Measurements from ENCODE around the gene GPN3. TPM values are rescaled to one million over a fixed set of nuclear protein-coding genes. Genes with fewer than 3 reads are reported as not detected.

The GPN3 gene
- polyA plus RNA-seq, 2 of the 4 experiments (the other 2 are of a cell fraction) = 39.2 to 63.8 TPM

GRCh38 chr12:110508071-110508586 is 40.1 kb upstream of the GPN3 start:
- Histone ChIP-seq H3K4me1 (no peaks in the 10 kb centered on the region), H3K4me3 (no peak overlapping the region), H3K9me3 (no peaks in the 10 kb centered on the region), H3K4me2 (no peak overlapping the region), H3K27ac (no peak overlapping the region)
- CTCF ChIA-PET = interaction anchor here (0.9 to 10.1 kb wide), 4 partner anchors 10 to 99 kb away, joined by 3 to 184 read pairs (median 6); no protein-coding TSS in a partner anchor
- no peak for TF ChIP-seq E2F6 (IDR thresholded peaks at IDR 0.05; ENCODE audit: borderline replicate concordance, low read depth)
- no peak for TF ChIP-seq CBX8 (IDR thresholded peaks at IDR 0.05)
- TF ChIP-seq ESRRA (IDR thresholded peaks at IDR 0.05; ENCODE audit: borderline replicate concordance, low read length) = no peak
- no peak for TF ChIP-seq REST (IDR thresholded peaks at IDR 0.05)
- TF ChIP-seq CHD2 (IDR thresholded peaks at IDR 0.05; ENCODE audit: low read length, partially characterized antibody) = no peak
- TF ChIP-seq ELK1 (IDR thresholded peaks at IDR 0.05; ENCODE audit: low read depth, low read length) = no peak
- no peak for TF ChIP-seq NFE2L2 (conservative IDR thresholded peaks at IDR 0.05; ENCODE audit: low read length)
- TF ChIP-seq RCOR1 (IDR thresholded peaks at IDR 0.05; ENCODE audit: low read depth, low read length) = no peak
- no peak for TF ChIP-seq SMC3 (IDR thresholded peaks at IDR 0.05)
- TF ChIP-seq ZFP36 (IDR thresholded peaks at IDR 0.05; ENCODE audit: borderline replicate concordance, partially characterized antibody) = no peak
- no peak for TF ChIP-seq MYC (IDR thresholded peaks at IDR 0.05; ENCODE audit: borderline replicate concordance, low read length)
- TF ChIP-seq EHMT2 (IDR thresholded peaks at IDR 0.05; ENCODE audit: low read depth) = no peak
- TF ChIP-seq MAFK (IDR thresholded peaks at IDR 0.05; ENCODE audit: partially characterized antibody) = no peak
- POLR2A ChIA-PET = no interaction called here
- DNase-seq (ENCODE audit: low read depth in 1 of 2, low spot score in 1 of 2) (no peak), FAIRE-seq (no peak), ATAC-seq (no peak)
- WGBS (ENCODE audit: missing lambda C conversion rate) = 73% methylated on average over 4 of the region's 4 CpGs

- no peak overlapping the region for H3K4me2 ChIP-seq
- H3K27ac ChIP-seq = no peak overlapping the region
- H3K4me1 ChIP-seq = peaks cover 5% of the 10 kb centered on the region
- CTCF ChIA-PET = interaction anchor here (10.1 kb wide), 1 partner anchor 97 kb away, joined by 184 read pairs; no protein-coding TSS in a partner anchor
- 56% methylated on average over 3 of the region's 3 CpGs for WGBS (ENCODE audit: missing lambda C conversion rate)
- H3K9me3 ChIP-seq = peaks cover 6% of the 10 kb centered on the region
- TF ChIP-seq REST (IDR thresholded peaks at IDR 0.05) (no peak), PHF8 (IDR thresholded peaks at IDR 0.05; ENCODE audit: borderline replicate concordance, low read depth) (no peak), BHLHE40 (IDR thresholded peaks at IDR 0.05; ENCODE audit: low read depth, low read length) (no peak), MAX (IDR thresholded peaks at IDR 0.05) (no peak)
- POLR2A ChIA-PET = no interaction called here
- H3K4me3 ChIP-seq = no peak overlapping the region
- no peak for ATAC-seq
- DNase-seq (ENCODE audit: low read depth in 1 of 2, low spot score in 1 of 2) = no peak
- FAIRE-seq = no peak
Measured at GRCh38 chr12:110505332-110505731, 37.3 kb upstream of the GPN3 start.
